Natural killer cell treated with Interleukin-12 subunit alpha and Interleukin-12 subunit beta and Interleukin-15 and Interleukin-18, amount 100 ng/mL, for 72 hours (primary cell): ENCODE measurements around the gene GRIK4. TPM values are rescaled to one million over a fixed set of nuclear protein-coding genes. Genes with fewer than 3 reads are reported as not detected.
A peak's percentile ranks its signal among the peaks of the same experiment; 100 is the strongest.

Experiments used
- ATAC-seq, 2 donors: fragments of 150-1000 bp; cut with Tn5 transposase in 1 of 2; sonication (Bioruptor Pico), chemical (Tn5 transposase) in 1 of 2; 2 replicates each; pipeline ENCODE4 v1.10.0; 2021
- DNase-seq: peaks from one replicate; pipeline ENCODE4 v3.0.0; 2022; ENCODE audit warnings: low spot score
- H3K27ac Mint-ChIP-seq, 2 donors: 1 replicate in 1 of 2; 2 replicates in 1 of 2; pipeline ENCODE4 v1.8.0; 2022; ENCODE audit warnings: mixed read lengths in 2 of 2, mild to moderate bottlenecking in 1 of 2, moderate library complexity in 1 of 2
- H3K27me3 Mint-ChIP-seq, 2 donors: 1 replicate in 1 of 2; 2 replicates in 1 of 2; pipeline ENCODE4 v1.8.0; 2022; ENCODE audit warnings: mixed read lengths in 2 of 2
- H3K36me3 Mint-ChIP-seq: one replicate; pipeline ENCODE4 v1.8.0; 2022; ENCODE audit warnings: mixed read lengths
- H3K4me1 Mint-ChIP-seq, 2 donors: 1 replicate in 1 of 2; 2 replicates in 1 of 2; pipeline ENCODE4 v1.8.0; 2022; ENCODE audit warnings: low read depth in 2 of 2, mixed read lengths in 2 of 2, mild to moderate bottlenecking in 1 of 2
- H3K4me3 Mint-ChIP-seq: one replicate; pipeline ENCODE4 v1.8.0; 2022; ENCODE audit warnings: mixed read lengths
- H3K9me3 Mint-ChIP-seq: 2 replicates; pipeline ENCODE4 v1.8.0; 2022; ENCODE audit warnings: mixed read lengths
- total RNA-seq, 2 donors: library from RNA; stranded (reverse); gene quantifications; one replicate each; pipeline ENCODE4 v1.2.3, GENCODE V29; 2022

Gene GRIK4
- total RNA-seq, 2 donors from 2014 or later: 1.4 to 1.8 TPM

GRCh38 chr11:120524536-120525085 is 13.1 kb downstream of the GRIK4 start:
- H3K4me1 Mint-ChIP-seq: no peaks in the 10 kb centered on the region
- H3K36me3 Mint-ChIP-seq: no peaks in the 10 kb centered on the region
- peaks cover 0 to under 1% of the 10 kb centered on the region in 2 donors for H3K27me3 Mint-ChIP-seq
- no peaks in the 10 kb centered on the region for H3K9me3 Mint-ChIP-seq
- no peak overlapping the region for H3K4me3 Mint-ChIP-seq
- DNase-seq (no peak), ATAC-seq (no peak)
- H3K27ac Mint-ChIP-seq: no peak overlapping the region

GRCh38 chr11:120525261-120526171 is 14.0 kb downstream of the GRIK4 start:
- H3K36me3 Mint-ChIP-seq: no peaks in the 10 kb centered on the region
- no peaks in the 10 kb centered on the region for H3K9me3 Mint-ChIP-seq
- H3K4me1 Mint-ChIP-seq: no peaks in the 10 kb centered on the region
- no peak for ATAC-seq
- DNase-seq: no peak
- peaks cover 0 to 2% of the 10 kb centered on the region in 2 donors for H3K27me3 Mint-ChIP-seq
- no peak overlapping the region for H3K27ac Mint-ChIP-seq
- H3K4me3 Mint-ChIP-seq: no peak overlapping the region

GRCh38 chr11:120526241-120526640 is 14.7 kb downstream of the GRIK4 start:
- no peaks in the 10 kb centered on the region for H3K36me3 Mint-ChIP-seq

GRCh38 chr11:120527111-120527761 is 15.7 kb downstream of the GRIK4 start:
- H3K4me1 Mint-ChIP-seq: no peaks in the 10 kb centered on the region
- H3K27me3 Mint-ChIP-seq: peaks cover 0 to 2% of the 10 kb centered on the region in 2 donors
- H3K9me3 Mint-ChIP-seq: no peaks in the 10 kb centered on the region
- DNase-seq (no peak), ATAC-seq (no peak)
- H3K27ac Mint-ChIP-seq: no peak overlapping the region
- H3K36me3 Mint-ChIP-seq: no peaks in the 10 kb centered on the region
- H3K4me3 Mint-ChIP-seq: no peak overlapping the region

More at GRCh38 chr11:120526241-120526640, 14.7 kb downstream of the GRIK4 start:
- Mint-ChIP-seq H3K4me1 (no peaks in the 10 kb centered on the region), H3K27me3 (peaks cover 0 to 2% of the 10 kb centered on the region in 2 donors), H3K27ac (no peak overlapping the region), H3K9me3 (no peaks in the 10 kb centered on the region), H3K4me3 (no peak overlapping the region)
- ATAC-seq (no peak), DNase-seq (no peak)

- no peak for ATAC-seq
- no peaks in the 10 kb centered on the region for H3K9me3 Mint-ChIP-seq
- H3K27ac Mint-ChIP-seq: no peak overlapping the region
- H3K27me3 Mint-ChIP-seq: peaks cover 0 to 4% of the 10 kb centered on the region in 2 donors
- no peak for DNase-seq
- H3K4me3 Mint-ChIP-seq: no peak overlapping the region
- H3K36me3 Mint-ChIP-seq: no peaks in the 10 kb centered on the region
- no peaks in the 10 kb centered on the region for H3K4me1 Mint-ChIP-seq
These were observed 17.2 kb downstream of the GRIK4 start for GRCh38 chr11:120528749-120529148.

GRCh38 chr11:120529214-120529613 is 17.7 kb downstream of the GRIK4 start:
- Mint-ChIP-seq H3K9me3 (no peaks in the 10 kb centered on the region), H3K4me1 (no peaks in the 10 kb centered on the region), H3K36me3 (no peaks in the 10 kb centered on the region), H3K4me3 (no peak overlapping the region), H3K27ac (no peak overlapping the region), H3K27me3 (peaks cover 0 to 6% of the 10 kb centered on the region in 2 donors)
- no peak for ATAC-seq
- DNase-seq: no peak

GRCh38 chr11:120529911-120530310 is 18.4 kb downstream of the GRIK4 start:
- H3K4me3 Mint-ChIP-seq: no peak overlapping the region
- H3K27ac Mint-ChIP-seq: no peak overlapping the region
- no peaks in the 10 kb centered on the region for H3K36me3 Mint-ChIP-seq
- no peak for ATAC-seq
- H3K27me3 Mint-ChIP-seq: peaks cover 0 to 6% of the 10 kb centered on the region in 2 donors
- no peak for DNase-seq
- no peaks in the 10 kb centered on the region for H3K4me1 Mint-ChIP-seq
- no peaks in the 10 kb centered on the region for H3K9me3 Mint-ChIP-seq

- Mint-ChIP-seq H3K4me3 (no peak overlapping the region), H3K4me1 (no peaks in the 10 kb centered on the region), H3K36me3 (no peaks in the 10 kb centered on the region), H3K9me3 (no peaks in the 10 kb centered on the region), H3K27me3 (peaks cover 0 to 6% of the 10 kb centered on the region in 2 donors), H3K27ac (no peak overlapping the region)
- ATAC-seq (no peak), DNase-seq (no peak)
These were observed 20.7 kb downstream of the GRIK4 start for GRCh38 chr11:120532082-120532831.

- H3K27ac Mint-ChIP-seq: no peak overlapping the region
- no peaks in the 10 kb centered on the region for H3K4me1 Mint-ChIP-seq
- no peak overlapping the region for H3K4me3 Mint-ChIP-seq
- H3K27me3 Mint-ChIP-seq: peaks cover 0 to 6% of the 10 kb centered on the region in 2 donors
- H3K36me3 Mint-ChIP-seq: no peaks in the 10 kb centered on the region
- H3K9me3 Mint-ChIP-seq: no peaks in the 10 kb centered on the region
- ATAC-seq: no peak
- DNase-seq: no peak
These were observed 21.3 kb downstream of the GRIK4 start for GRCh38 chr11:120532832-120533196.

- Mint-ChIP-seq H3K9me3 (no peaks in the 10 kb centered on the region), H3K4me3 (no peak overlapping the region), H3K27ac (no peak overlapping the region), H3K4me1 (peaks cover 0 to 6% of the 10 kb centered on the region in 2 donors), H3K36me3 (no peaks in the 10 kb centered on the region), H3K27me3 (peaks cover 0 to 4% of the 10 kb centered on the region in 2 donors)
- DNase-seq: no peak
- ATAC-seq: no peak
These were observed 24.7 kb downstream of the GRIK4 start for GRCh38 chr11:120536091-120536796.

- Mint-ChIP-seq H3K27ac (no peak overlapping the region), H3K4me1 (peaks cover 0 to 6% of the 10 kb centered on the region in 2 donors), H3K36me3 (no peaks in the 10 kb centered on the region), H3K9me3 (no peaks in the 10 kb centered on the region), H3K4me3 (no peak overlapping the region), H3K27me3 (peaks cover 0 to 4% of the 10 kb centered on the region in 2 donors)
- no peak for ATAC-seq
- no peak for DNase-seq
These were observed 25.2 kb downstream of the GRIK4 start for GRCh38 chr11:120536797-120537169.

GRCh38 chr11:120537996-120538395 is 26.4 kb downstream of the GRIK4 start:
- Mint-ChIP-seq H3K4me3 (no peak overlapping the region), H3K27ac (peak overlapping the region in 1 of 2 donors; percentile 61)

GRCh38 chr11:120538707-120539106 is 27.2 kb downstream of the GRIK4 start:
- H3K4me3 Mint-ChIP-seq: no peak overlapping the region
- H3K27me3 Mint-ChIP-seq: peaks cover 0 to 2% of the 10 kb centered on the region in 2 donors
- ATAC-seq: no peak
- H3K9me3 Mint-ChIP-seq: no peaks in the 10 kb centered on the region
- peaks cover 0 to 11% of the 10 kb centered on the region in 2 donors for H3K4me1 Mint-ChIP-seq
- DNase-seq: no peak
- H3K36me3 Mint-ChIP-seq: no peaks in the 10 kb centered on the region
- H3K27ac Mint-ChIP-seq: no peak overlapping the region

More at GRCh38 chr11:120537996-120538395, 26.4 kb downstream of the GRIK4 start:
- DNase-seq: no peak
- Mint-ChIP-seq H3K36me3 (no peaks in the 10 kb centered on the region), H3K9me3 (no peaks in the 10 kb centered on the region), H3K4me1 (peaks cover 0 to 11% of the 10 kb centered on the region in 2 donors), H3K27me3 (peaks cover 0 to 2% of the 10 kb centered on the region in 2 donors)
- no peak for ATAC-seq
